GDM1 (cell line): ENCODE measurements around the gene PPA2.
"Not testable (repeated sequence)": the region's sequence is repeated elsewhere in the genome, so short reads cannot be mapped to it uniquely, and the experiment has no call there.

Source experiments
- DNase-seq: peaks from one replicate; lab custom pipeline; 2025; lab: John Stamatoyannopoulos, UW

Gene PPA2

DNA sequence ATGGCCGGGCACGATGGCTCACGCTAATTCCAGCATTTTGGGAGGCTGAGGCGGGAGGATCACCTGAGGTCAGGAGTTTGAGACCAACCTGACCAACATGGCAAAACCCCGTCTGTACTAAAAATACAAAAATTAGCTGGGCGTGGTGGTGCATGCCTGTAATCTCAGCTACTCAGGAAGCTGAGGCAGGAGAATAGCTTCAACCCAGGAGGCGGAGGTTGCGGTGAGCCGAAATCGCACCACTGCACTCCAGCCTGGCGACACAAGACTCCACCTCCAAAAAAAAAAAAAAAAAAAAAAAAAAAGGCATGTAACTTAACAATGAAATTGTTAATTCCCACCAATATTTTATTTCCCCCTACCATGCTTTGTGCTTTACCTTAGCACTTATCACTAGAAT, 15.3 kb downstream of the PPA2 start:
- DNase-seq, result not testable (repeated sequence)

DNA sequence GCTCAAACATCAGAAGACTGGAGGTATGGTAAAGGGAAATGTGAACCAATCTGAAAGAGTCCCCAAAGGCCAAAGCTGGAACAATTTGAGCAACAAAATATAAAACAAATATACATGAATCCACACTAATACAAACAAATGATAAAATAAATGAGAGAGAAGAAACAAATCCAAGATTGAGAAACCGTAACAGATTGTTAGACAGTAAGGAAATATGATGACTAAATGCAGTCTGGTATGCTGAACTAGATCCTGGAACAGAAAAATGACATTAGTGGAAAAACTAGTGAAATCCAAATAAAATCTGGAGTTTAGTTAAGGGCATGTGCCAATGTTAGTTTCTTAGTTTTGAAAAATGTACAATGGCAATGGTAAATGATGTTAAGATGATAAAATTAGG, 15.9 kb downstream of the PPA2 start:
- DNase-seq, result no peak

- no peak for DNase-seq
Observed at GRCh38 chr4:105455998-105456397, 17.9 kb downstream of the PPA2 start.

DNA sequence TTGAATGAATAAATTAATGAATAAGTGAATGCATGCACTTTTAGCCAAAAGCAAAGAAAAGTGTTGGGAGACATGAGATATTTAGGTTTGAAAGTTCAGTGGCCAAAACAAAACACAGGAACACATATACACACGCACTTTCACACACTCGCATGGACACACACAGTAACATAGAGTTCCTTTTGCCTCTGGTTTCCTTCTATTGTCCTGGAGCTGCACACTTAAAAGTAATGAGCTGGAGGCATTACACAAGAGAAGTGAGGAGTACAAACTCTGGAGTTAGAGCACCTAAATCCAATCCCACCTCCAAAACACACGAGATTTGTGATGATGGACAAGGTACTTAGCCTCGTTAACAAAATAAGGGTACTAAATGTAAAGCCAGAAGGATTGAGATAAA, 18.7 kb downstream of the PPA2 start:
- DNase-seq, result no peak

DNA sequence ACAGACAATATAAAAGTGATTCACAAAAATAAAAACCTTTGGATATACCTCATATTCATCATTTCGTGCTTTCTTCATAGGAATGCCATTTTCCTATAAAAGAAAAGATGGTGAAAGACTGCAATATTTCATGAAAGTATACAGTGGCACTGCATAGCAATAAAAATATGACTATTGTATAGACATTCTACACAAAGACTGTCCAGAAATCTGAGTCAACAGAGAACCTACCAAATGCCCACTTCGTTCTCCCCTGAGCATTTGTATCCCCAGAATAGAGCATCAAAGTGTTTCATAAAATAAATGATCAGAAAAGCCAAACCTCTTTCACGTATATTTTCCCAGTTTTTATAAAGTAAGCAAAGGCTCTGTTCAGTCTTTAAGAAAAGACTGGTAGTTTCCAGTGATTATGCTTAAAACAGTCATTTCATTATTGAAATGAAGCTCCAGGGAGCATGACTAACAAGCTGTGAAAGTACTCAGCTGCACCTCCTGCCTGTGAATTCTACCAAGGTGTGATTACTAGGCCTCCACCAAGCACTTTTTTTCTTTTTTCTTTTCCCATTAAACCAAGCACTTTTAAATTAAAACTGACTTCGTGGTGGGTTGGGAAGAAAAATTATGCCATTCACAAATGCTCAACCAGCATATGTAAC, 20.2 kb downstream of the PPA2 start:
- no peak for DNase-seq

GRCh38 chr4:105451346-105451745, 22.5 kb downstream of the PPA2 start:
- no peak for DNase-seq

- DNase-seq, result no peak
Observed at GRCh38 chr4:105440890-105441289, 33.0 kb downstream of the PPA2 start.

DNA sequence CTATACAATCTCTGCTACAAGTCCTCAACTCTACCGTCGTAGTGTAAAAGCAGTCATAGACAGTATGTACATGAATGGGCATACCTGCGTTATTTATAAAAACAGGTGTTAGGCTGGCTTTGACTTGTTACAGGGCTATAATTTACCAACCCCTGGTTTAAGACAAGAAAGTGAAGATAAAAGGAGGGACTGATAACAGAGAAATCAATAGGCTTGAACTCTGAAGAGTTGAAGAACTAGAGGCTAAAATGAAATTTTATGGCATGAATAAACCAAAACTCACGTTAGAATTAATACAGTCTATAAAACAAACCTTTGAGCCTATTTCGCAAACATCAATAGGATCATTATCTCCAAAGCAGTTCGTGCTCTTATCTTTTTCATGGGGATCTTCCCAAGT, 36.2 kb downstream of the PPA2 start:
- no peak for DNase-seq

DNA sequence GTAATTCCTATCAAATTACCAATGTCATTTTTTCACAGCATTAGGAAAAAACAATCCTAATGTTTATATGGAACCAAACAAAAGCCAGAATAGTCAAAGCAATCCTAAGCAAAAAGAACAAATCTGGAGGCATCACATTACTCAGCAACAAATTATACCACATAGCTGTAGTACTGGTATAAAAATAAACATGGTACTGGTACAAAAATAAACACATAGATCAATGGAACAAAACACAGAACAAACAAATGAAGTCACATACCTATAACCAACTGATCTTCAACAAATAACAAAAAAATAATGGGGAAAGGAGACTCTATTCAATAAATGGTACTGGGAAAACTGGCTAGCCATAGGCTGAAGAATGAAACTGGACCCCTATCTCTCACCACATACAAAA, 37.4 kb downstream of the PPA2 start:
- DNase-seq, result no peak

DNA sequence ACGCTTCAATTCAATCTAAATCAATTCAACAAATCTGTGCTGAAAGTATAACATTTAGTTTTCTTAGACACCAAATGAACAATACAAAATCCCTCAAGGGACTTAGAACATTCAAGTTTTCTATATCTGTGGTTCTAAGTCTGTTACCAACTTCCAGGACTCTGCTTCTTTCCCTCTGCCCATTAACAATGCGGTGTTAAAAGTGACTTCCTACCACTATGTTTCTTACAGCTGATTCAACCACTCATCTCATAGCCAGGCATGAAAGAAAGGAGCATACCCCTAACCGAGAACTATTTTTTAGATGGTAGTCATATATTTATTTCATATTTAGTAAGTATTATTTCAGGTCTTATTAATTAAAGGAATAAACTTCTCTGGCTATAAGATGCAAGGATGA, 38.9 kb downstream of the PPA2 start:
- DNase-seq, result no peak

DNA sequence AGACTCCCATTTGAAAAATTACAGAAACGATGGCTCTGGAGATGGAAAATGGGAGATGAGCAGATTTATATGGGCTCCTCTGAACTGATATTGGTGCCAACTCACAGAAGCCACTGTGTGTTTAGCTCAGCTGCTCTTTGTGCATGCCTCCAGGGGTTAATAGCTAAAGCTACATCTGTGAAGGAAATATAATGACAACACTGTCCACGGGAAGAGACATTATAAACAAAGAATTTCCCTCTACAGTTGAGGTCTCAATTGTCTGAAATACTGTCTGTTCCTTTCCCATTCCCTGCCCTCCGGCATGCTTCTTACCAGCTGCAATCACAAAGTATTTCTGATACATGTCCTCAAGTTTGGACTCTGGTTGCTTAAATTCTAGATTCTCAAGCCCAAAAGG, 40.4 kb downstream of the PPA2 start:
- no peak for DNase-seq

- DNase-seq, result no peak
Observed at GRCh38 chr4:105432438-105432837, 41.4 kb downstream of the PPA2 start.

DNA sequence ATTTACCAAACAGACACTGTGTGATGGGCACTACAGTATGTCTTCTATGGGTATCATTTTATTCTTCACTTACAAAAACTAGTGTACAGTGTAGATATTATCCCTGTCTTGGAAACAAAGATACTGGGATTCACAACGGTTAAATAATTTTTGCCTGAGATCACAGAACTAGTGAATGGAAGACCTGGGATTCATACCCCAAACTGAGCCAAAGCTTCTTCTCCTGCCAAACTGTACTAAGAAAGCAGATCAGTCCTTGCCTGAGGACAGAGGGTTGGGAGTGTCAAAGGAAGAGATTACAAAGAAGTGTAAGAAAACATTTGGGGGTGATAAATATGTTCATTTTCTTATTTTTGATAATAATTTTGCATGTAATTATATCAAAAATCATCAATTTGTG, 43.1 kb downstream of the PPA2 start:
- no peak for DNase-seq

DNA sequence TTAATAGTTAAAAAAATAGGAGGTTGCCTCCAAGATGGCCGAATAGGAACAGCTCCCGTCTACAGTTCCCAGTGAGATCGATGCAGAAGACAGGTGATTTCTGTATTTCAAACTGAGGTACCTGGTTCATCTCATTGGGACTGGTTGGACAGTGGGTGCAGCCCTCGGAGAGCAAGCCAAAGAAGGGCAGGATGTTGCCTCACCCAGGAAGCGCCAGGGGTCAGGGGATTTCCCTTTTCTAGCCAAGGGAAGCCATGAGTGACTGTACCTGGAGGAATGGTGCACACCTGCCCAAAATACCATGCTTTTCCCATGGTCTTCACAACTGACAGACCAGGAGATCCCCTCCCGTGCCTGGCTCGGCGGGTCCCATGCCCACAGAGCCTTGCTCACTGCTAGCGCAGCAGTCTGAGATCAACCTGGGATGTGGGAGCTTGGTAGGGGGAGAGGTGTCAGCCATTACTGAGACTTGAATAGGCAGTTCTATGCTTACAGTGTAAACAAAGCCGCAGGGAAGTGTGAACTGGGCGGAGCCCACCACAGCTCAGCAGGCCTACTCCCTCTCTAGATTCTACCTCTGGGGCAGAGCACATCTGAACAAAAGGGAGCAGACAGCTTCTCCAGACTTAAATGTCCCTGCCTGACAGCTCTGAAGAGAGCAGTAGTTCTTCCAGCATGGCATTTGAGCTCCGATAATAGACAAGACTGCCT, 47.5 kb downstream of the PPA2 start:
- no peak for DNase-seq

DNA sequence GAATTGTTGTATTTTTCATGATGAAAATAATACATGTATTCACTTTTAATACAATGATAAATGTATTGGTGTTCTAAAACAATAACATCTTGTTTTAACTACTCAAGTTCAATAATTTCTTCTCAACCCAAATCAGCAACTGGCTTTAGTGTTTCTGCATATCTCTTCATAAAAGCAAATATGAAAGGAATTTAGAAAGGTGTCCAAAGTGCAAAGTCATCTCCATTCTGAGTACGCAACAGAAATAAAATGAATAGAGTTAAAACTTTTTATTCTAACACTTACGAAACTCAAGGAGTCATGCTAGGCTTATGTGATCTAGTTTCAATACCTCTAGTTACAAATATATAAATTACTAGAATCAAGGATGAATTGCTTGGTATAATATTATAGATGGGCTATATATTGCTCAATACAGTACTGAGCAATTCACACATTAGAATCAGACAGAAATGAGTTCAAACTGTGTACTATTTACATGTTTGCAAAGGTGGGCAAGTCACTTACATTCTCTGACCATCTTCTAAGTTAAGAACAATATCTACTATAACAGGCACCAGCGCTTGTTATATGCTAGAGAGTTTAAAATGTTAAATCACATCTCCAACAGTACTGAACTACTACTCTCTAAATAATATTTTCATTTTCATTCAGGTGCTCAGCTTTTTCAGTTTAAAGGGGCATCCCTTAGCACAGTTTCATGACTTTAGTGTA, 51.5 kb downstream of the PPA2 start:
- no peak for DNase-seq

GRCh38 chr4:105417624-105418023, 56.2 kb downstream of the PPA2 start:
- DNase-seq, result no peak

- no peak for DNase-seq
Observed at GRCh38 chr4:105415281-105415744, 58.5 kb downstream of the PPA2 start.

- no peak for DNase-seq
Observed at GRCh38 chr4:105414316-105414715, 59.5 kb downstream of the PPA2 start.

DNA sequence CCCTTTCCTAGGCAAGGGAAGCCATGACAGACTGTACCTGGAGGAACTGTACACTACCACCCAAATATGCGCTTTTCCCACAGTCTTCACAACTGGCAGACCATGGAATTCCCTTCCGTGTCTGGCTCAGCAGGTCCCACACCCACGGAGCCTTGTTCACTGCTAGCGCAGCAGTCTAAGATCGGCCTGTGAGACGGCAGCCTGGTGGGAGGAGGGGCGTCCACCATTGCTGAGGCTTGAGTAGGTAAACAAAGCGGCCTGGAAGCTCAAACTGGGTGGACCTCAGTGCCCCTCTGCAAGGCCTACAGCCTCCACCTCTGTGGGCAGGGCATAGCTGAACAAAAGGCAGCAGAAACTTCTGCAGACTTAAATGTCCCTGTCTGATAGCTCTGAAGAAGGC, 64.7 kb downstream of the PPA2 start:
- DNase-seq, result not testable (repeated sequence)

GRCh38 chr4:105400901-105401677, 72.8 kb downstream of the PPA2 start:
- no peak for DNase-seq

DNA sequence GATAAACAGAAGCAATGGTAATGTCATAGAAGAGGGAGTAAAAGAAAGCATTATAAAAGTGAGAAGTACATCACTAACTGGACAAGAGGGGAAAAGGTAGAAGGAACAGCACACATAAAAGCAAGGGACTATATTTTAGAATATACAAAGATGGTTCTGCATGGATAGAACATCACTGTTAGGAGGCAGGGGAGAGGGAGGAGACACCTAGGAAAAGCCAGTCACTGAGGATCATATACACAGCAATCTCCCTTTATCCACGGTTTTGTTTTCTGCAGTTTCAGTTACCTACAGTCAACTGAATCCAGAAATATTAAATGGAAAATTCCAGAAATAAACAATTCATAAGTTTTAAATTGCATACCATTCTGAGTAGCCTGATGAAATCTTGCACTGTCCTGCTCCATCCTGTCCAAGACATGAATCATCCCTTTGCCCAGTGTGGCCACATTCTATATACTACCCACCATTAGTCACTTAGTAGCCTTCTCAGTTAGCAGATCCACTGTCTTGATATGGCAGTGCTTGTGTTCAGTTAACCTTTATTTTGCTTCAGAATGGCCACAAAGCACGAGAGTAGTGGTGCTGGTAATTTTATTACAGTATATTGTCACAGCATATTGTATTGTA, 74.2 kb downstream of the PPA2 start:
- DNase-seq, result no peak

DNA sequence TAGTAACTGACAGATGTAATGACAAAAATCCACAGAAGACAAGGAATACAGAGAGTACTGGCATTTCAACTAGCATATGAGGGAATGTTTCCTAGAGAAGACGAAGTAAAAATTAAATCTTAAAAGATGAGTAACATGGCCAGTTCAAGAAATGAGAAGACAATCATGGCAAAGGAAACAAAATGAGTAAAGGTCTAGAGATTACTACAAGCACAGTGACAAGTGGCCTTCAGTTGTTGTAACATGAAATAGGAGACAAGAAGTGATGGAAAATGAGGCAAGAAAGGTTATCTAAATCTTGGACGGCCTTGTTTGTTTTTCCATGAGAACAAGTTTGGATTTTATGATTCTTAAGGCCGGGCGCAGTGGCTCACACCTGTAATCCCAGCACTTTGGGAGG, 81.0 kb downstream of the PPA2 start:
- no peak for DNase-seq
